OCI-LY7 (cell line): Measurements from ENCODE around the gene SYNGR2.

Experiments
- EZH2phosphoT487 ChIP-seq: fragments of 200-600 bp; sonication (generic); IDR thresholded peaks from 2 replicates; pipeline ENCODE4 v1.6.1; 2018; ENCODE audit warnings: low read depth, borderline replicate concordance, mild to moderate bottlenecking, mixed run types, antibody characterized with exemption, low read length, moderate library complexity, mixed read lengths
- TF ChIP-seq, protein P1 (sequence below): fragments of 200-600 bp; sonication (generic); conservative IDR thresholded peaks from 2 replicates; pipeline ENCODE4 v1.5.1; 2014; ENCODE audit warnings: mild to moderate bottlenecking, antibody characterized with exemption, low read length, moderate library complexity, mixed read lengths

DNA sequence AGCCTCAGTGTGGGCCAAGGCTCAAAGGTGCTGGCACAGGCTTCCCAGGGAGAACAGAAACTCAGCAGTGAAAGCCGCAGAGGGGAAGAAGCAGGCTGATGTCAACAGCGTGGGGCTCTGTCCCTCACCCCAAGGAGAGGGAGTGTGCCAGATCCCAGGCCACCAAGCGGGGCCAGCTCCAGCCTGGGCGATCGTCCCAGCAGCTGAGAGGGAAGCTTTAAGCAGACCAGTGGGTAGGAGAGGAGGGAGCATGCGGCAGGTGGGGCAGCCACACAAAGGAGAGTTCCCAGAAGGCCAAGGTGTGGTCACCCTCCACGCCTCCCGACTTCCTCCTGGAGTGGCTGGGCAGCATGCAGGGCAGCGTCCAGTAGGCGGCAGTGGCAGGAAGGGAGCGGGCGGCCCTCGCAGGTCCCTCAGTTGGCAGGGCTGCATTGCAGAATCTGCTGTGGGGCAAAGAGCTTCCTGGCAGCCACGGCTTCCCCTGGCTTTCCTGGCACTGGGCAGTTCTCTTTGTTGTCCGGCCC, 6.0 kb downstream of the SYNGR2 start:
- TF ChIP-seq, protein P1, sequence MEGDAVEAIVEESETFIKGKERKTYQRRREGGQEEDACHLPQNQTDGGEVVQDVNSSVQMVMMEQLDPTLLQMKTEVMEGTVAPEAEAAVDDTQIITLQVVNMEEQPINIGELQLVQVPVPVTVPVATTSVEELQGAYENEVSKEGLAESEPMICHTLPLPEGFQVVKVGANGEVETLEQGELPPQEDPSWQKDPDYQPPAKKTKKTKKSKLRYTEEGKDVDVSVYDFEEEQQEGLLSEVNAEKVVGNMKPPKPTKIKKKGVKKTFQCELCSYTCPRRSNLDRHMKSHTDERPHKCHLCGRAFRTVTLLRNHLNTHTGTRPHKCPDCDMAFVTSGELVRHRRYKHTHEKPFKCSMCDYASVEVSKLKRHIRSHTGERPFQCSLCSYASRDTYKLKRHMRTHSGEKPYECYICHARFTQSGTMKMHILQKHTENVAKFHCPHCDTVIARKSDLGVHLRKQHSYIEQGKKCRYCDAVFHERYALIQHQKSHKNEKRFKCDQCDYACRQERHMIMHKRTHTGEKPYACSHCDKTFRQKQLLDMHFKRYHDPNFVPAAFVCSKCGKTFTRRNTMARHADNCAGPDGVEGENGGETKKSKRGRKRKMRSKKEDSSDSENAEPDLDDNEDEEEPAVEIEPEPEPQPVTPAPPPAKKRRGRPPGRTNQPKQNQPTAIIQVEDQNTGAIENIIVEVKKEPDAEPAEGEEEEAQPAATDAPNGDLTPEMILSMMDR, result no peak
- TF ChIP-seq EZH2phosphoT487, result no peak
